ENCODE measurements around the gene LRRC52. TPM values are rescaled to one million over a fixed set of nuclear protein-coding genes. Genes with fewer than 3 reads are reported as not detected.

LRRC52 gene
- total RNA-seq, 1 donor from 2014 or later: 0.87 TPM

DNA sequence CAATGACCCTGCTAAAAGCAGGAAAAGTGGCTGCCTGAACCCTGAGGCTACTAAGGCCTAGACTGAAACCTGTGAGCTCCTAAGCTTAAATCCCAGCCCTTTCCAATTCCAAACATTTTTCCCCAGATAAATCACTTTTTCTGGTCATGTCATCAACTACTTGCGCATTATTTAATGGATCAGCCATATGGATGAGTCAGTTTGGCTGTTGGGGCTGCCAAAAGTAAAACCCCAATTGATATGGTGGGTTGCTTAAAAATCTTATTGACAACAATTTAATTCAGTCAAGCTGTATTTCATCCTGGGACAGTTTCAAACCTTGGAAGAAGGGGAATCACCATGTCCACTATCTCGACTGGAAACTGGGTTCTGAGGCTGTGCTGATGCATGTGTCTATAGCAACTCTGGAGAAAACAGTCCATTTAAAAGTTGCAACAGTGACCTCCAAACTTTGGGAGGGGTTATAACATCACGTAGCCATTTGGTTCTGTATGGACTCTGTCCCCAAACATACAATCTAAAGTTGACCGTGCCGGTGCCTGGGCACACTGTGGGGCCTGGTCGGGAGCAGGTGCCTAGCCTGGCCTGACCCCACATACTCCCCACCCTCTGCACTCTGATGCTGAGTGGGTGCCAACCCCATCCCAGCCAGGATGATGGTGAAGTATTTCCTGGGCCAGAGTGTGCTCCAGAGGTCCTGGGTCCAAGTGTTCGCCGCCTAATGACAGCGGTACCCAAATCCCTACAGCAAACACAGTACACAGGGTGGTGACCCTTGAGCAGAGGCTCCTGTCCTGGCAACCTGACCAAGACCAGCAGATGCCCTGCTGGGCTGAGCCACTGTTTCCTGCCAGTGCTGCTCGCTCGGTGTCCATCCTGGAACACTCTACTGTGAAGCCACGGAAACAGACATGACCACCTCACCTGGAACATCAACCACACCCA is 46.5 kb upstream of the LRRC52 start:
- no peaks in the 10 kb centered on the region for H3K9me3 ChIP-seq
- intact Hi-C loops (cut with DNase I): no loop called here
- no peak overlapping the region for H3K4me3 ChIP-seq
- H3K27ac ChIP-seq: no peak overlapping the region
- H3K4me1 ChIP-seq: no peaks in the 10 kb centered on the region
- no peaks in the 10 kb centered on the region for H3K36me3 ChIP-seq
- peaks cover 4% of the 10 kb centered on the region for H3K27me3 ChIP-seq
- no peak for DNase-seq
- peak; percentile 21 for ATAC-seq
- no peak for TF ChIP-seq CTCF (IDR thresholded peaks at IDR 0.05)

DNA sequence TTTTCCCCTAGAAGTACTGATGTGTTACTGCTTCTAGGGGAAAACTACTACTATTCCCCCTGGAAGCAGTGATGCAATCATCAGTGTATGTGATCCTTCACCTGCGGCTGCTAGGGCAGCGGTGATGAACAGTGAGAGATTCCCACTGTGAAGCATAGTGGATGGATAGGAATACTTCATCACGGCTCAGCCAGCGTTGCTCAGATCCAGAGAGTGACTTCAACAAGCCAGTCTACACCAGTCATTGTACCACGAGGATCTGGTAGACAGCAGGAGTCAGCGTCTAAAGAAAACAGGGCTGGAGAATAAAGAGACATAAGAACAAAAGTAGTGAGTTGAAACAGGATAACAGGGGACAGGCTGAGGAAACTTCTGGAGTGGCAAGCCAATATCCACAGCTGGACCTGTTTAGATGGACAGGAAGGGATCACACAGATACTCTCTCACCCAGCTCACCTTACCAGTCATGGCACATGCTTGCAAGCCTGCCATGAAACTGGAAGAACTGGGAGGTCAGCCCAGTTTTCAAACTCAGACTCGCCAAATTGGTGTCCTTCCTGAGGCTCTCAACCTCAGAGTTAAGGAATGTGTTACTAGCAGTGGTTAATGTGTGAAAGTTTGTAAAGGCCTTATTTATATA is 42.4 kb upstream of the LRRC52 start:
- no peak overlapping the region for H3K4me3 ChIP-seq
- H3K9me3 ChIP-seq: no peaks in the 10 kb centered on the region
- TF ChIP-seq CTCF (IDR thresholded peaks at IDR 0.05): no peak
- no peak for DNase-seq
- H3K27ac ChIP-seq: no peak overlapping the region
- H3K36me3 ChIP-seq: no peaks in the 10 kb centered on the region
- no peaks in the 10 kb centered on the region for H3K4me1 ChIP-seq
- intact Hi-C loops (cut with DNase I): no loop called here
- H3K27me3 ChIP-seq: peaks cover 4% of the 10 kb centered on the region
- no peak for ATAC-seq

DNA sequence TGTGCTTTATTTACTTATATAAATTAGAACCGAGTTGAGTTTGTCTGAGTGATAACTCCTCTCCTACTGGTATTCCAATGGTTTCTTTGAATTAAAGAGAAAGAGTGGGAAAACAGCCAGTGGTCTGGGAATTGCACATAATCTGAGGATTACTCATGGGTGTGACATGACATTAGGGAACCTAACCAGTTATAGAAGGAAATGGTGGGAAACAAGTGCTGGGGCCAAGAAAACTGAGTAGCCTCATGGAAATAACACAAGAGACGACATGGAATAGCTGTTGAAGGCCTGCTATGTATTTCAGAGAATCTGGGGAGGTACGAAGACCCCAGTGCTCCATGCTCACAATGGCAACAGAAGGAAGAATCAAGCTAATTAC is 41.8 kb upstream of the LRRC52 start:
- Histone ChIP-seq H3K36me3 (no peaks in the 10 kb centered on the region), H3K4me1 (no peaks in the 10 kb centered on the region), H3K27ac (no peak overlapping the region), H3K9me3 (no peaks in the 10 kb centered on the region), H3K27me3 (peaks cover 4% of the 10 kb centered on the region), H3K4me3 (no peak overlapping the region)
- no peak for TF ChIP-seq CTCF (IDR thresholded peaks at IDR 0.05)
- no peak for DNase-seq
- ATAC-seq: no peak
- intact Hi-C loops (cut with DNase I): no loop called here

GRCh38 chr1:165507570-165507969 is 36.2 kb upstream of the LRRC52 start:
- intact Hi-C loops (cut with DNase I): no loop called here
- Histone ChIP-seq H3K4me3 (no peak overlapping the region), H3K9me3 (no peaks in the 10 kb centered on the region), H3K27ac (no peak overlapping the region), H3K36me3 (no peaks in the 10 kb centered on the region), H3K4me1 (no peaks in the 10 kb centered on the region), H3K27me3 (no peaks in the 10 kb centered on the region)
- DNase-seq: no peak
- no peak for TF ChIP-seq CTCF (IDR thresholded peaks at IDR 0.05)
- ATAC-seq: no peak

DNA sequence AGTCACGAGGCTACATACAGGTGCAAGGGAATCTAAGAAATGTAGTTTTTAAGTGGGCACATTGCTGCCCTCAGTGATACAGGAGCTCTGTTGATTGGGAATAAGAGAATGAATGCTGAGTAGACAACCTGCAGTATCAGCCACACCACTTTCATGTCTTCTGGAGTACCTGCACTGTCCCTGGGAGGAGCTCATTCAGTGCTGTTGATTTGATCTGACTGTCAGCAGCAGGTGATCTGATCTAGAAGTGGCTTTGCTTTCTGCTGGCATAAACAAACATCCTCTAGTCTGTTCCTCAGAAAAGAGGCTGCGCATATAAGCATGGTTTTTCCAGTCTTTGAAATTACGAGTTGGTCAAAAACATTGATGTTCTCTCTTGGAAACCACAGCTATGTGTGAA is 35.5 kb upstream of the LRRC52 start:
- DNase-seq (no peak), ATAC-seq (no peak)
- Histone ChIP-seq H3K4me3 (no peak overlapping the region), H3K4me1 (no peaks in the 10 kb centered on the region), H3K36me3 (no peaks in the 10 kb centered on the region), H3K27me3 (no peaks in the 10 kb centered on the region), H3K27ac (no peak overlapping the region), H3K9me3 (no peaks in the 10 kb centered on the region)
- intact Hi-C loops (cut with DNase I): no loop called here
- no peak for TF ChIP-seq CTCF (IDR thresholded peaks at IDR 0.05)

All from upper lobe of right lung (tissue), 1 donor.